Tibial artery (tissue), 4 donors: ENCODE data around the gene NTN3.

ENCODE experiments used
- DNase-seq, 2 donors: peaks; one replicate each; pipeline ENCODE4 v3.0.0-alpha.2; 2019
- H3K27ac ChIP-seq, 2 donors: fragments of 200-600 bp; sonication (generic) in 1 of 2; 1 replicate in 1 of 2; 2 replicates in 1 of 2; pipeline ENCODE4 v1.5.1; 2018 to 2019; ENCODE audit warnings: mild to moderate bottlenecking in 1 of 2
- H3K27me3 ChIP-seq, 2 donors: fragments of 200-600 bp; sonication (generic) in 1 of 2; one replicate each; pipeline versions ENCODE4 v1.5.1 to v1.6.0; 2016 to 2019
- H3K36me3 ChIP-seq, 3 donors: fragments of 200-600 bp; sonication (generic) in 2 of 3; one replicate each; pipeline ENCODE4 v1.5.1; 2016 to 2019; ENCODE audit warnings: mild to moderate bottlenecking in 2 of 3
- H3K4me1 ChIP-seq, 4 donors: fragments of 200-600 bp; sonication (generic) in 2 of 4; 1 replicate in 3 of 4; 2 replicates in 1 of 4; pipeline ENCODE4 v1.5.1; 2016 to 2019
- H3K4me3 ChIP-seq, 2 donors: fragments of 200-600 bp; sonication (generic) in 1 of 2; 1 replicate in 1 of 2; 2 replicates in 1 of 2; pipeline ENCODE4 v1.5.1; 2018 to 2019; ENCODE audit warnings: mild to moderate bottlenecking in 2 of 2
- H3K9me3 ChIP-seq, 3 donors: fragments of 200-600 bp; sonication (generic) in 1 of 3; one replicate each; pipeline ENCODE4 v1.5.1; 2016 to 2019
- CTCF ChIP-seq, 2 experiments: fragments of 200-600 bp in 1 of 2; fragments of 450-650 bp in 1 of 2; IDR thresholded peaks; one replicate each; pipeline ENCODE4 v1.5.1; 2017 to 2019; ENCODE audit warnings: antibody characterized with exemption in 2 of 2, mild to moderate bottlenecking in 1 of 2, moderate library complexity in 1 of 2
- intact Hi-C: fragments of 100-400 bp; cut with DNase I; formaldehyde crosslinking; loops from one replicate; pipeline ENCODE4 v1.15.0; 2023; ENCODE audit warnings: low total_unique reads

Gene NTN3

GRCh38 chr16:2480948-2481347 is 9.9 kb downstream of the NTN3 start:
- DNase-seq, result no peak
- no peak for TF ChIP-seq CTCF (IDR thresholded peaks at IDR 0.05)
- no peak overlapping the region for H3K4me3 ChIP-seq
- intact Hi-C loops, result no loop called here
- H3K4me1 ChIP-seq, result peaks cover 0 to 36% (median 8%) of the 10 kb centered on the region in 4 donors
- no peaks in the 10 kb centered on the region for H3K36me3 ChIP-seq
- no peak overlapping the region for H3K27ac ChIP-seq
- H3K27me3 ChIP-seq, result no peaks in the 10 kb centered on the region
- H3K9me3 ChIP-seq, result no peaks in the 10 kb centered on the region

DNA sequence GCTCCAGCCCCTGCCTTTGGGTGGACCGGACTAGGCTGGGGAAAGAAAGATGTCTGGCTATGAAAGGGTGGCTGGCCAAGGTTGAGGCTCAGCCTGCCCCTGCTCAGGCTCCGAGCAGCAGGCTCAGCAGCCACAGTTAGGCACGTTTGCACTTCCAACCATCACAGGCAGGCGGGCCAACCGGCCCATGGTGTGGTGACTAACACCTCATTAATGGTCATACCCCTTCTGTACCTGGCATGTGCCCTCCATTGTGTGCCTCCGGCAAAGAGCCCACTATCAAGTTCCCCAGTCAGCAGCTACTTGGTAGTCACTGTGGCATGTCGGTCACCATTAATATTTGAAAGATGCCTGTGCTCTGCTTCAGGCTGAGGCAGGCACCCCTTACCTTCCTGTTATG is 10.6 kb downstream of the NTN3 start:
- Histone ChIP-seq H3K4me1 (peaks cover 0 to 39% (median 6%) of the 10 kb centered on the region in 4 donors), H3K4me3 (no peak overlapping the region), H3K36me3 (no peaks in the 10 kb centered on the region), H3K27me3 (no peaks in the 10 kb centered on the region), H3K27ac (no peak overlapping the region), H3K9me3 (no peaks in the 10 kb centered on the region)
- intact Hi-C loops, result no loop called here
- no peak for TF ChIP-seq CTCF (IDR thresholded peaks at IDR 0.05)
- no peak for DNase-seq

GRCh38 chr16:2482249-2482648 is 11.2 kb downstream of the NTN3 start:
- Histone ChIP-seq H3K4me3 (no peak overlapping the region), H3K4me1 (peaks cover 0 to 43% (median 6%) of the 10 kb centered on the region in 4 donors), H3K27ac (peak overlapping the region in 1 of 2 donors; percentile 65), H3K36me3 (no peaks in the 10 kb centered on the region), H3K9me3 (no peaks in the 10 kb centered on the region), H3K27me3 (no peaks in the 10 kb centered on the region)
- intact Hi-C loops, result no loop called here
- TF ChIP-seq CTCF (IDR thresholded peaks at IDR 0.05), result no peak
- DNase-seq, result no peak

GRCh38 chr16:2482708-2483534 is 11.8 kb downstream of the NTN3 start:
- TF ChIP-seq CTCF (IDR thresholded peaks at IDR 0.05), result no peak
- DNase-seq, result peak in 1 of 2 donors; percentile 55
- intact Hi-C loops, result no loop called here
- H3K4me1 ChIP-seq, result peaks cover 0 to 50% (median 6%) of the 10 kb centered on the region in 4 donors
- no peaks in the 10 kb centered on the region for H3K9me3 ChIP-seq
- peak overlapping the region; percentile 18 to 35 for H3K4me3 ChIP-seq
- H3K27me3 ChIP-seq, result no peaks in the 10 kb centered on the region
- peak overlapping the region; percentile 60 to 65 for H3K27ac ChIP-seq
- H3K36me3 ChIP-seq, result no peaks in the 10 kb centered on the region

GRCh38 chr16:2483939-2484897 is 13.1 kb downstream of the NTN3 start:
- intact Hi-C loops, result no loop called here
- Histone ChIP-seq H3K36me3 (no peaks in the 10 kb centered on the region), H3K4me1 (peaks cover 0 to 52% (median 6%) of the 10 kb centered on the region in 4 donors), H3K4me3 (no peak overlapping the region), H3K27ac (peak overlapping the region in 1 of 2 donors; percentile 60), H3K27me3 (no peaks in the 10 kb centered on the region), H3K9me3 (no peaks in the 10 kb centered on the region)
- DNase-seq, result no peak
- no peak for TF ChIP-seq CTCF (IDR thresholded peaks at IDR 0.05)
